ENCODE measurements around the gene FBLN1. TPM values are rescaled to one million over a fixed set of nuclear protein-coding genes. Genes with fewer than 3 reads are reported as not detected.

FBLN1 gene
- total RNA-seq, 4 donors from 2014 or later = 65.0 to 194 (median 136) TPM

GRCh38 chr22:45499746-45500145 lies 2.9 kb upstream of the FBLN1 start:
- no peak for TF ChIP-seq CTCF (IDR thresholded peaks at IDR 0.05; ENCODE audit: low read depth)

DNA sequence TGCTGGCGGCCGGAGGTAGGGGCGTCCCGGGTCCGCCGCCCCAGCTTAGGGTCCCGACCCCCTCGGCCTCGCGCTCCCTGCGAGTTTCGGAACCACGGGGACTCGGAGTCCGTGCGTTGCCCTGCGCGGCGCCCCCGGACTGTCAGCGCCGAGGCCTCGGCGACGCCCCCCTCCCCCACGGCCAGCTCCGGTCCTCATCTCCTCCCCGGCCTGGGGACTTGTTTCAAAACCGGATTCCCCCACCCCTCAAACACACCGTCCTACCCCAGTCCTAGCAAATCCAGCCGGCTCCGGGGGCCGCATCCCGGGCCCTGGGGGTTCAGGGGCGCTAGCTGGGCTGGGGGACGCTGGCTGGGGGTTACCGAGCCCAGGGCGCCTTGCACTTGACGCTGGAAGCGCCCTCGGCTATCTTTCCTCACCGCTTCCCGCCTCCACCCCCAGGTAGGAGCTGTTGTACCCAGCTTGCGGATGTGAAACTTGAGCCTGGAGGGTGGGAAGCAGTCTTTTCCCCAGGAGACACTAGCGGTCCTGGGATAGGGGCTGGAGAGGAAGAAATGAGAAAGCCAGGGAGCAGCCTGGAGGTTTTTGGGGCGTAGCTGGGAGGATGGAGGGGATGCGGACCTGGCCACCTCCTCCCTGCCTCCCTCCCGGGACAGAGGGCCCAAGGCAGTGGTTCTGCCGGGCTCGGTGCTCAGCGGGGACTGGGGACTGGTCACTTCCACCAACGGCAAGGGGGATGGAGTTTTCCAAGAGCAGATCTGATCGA lies 550 bp downstream of the FBLN1 start:
- TF ChIP-seq CTCF (IDR thresholded peaks at IDR 0.05; ENCODE audit: low read depth) = no peak

DNA sequence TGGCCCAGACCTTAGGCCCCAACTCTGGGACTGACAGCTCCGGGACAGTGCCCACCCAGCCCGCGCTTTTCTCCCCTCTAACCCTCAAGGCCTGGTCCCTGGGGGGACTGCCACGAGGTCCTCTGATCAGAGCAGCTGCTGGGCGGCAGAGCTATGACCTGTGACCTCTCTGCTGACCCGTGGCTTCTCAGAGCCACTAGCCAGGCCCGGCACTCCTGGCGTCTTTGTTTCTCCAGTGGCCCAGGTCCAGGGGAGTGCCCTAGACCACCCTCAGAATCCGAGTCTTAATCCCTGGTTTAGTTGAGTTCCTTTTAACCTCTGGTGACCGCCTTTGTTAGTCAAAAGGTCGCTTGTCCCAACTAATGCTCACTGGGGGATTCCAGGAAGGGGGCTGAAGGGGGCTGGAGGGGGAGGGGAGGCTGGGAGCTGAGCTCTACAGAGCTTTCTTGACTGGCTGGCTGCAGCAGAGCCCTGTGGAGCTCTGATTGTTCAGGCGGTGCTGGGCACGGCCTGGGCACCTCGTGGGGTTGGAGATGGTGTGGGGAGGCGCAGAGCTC lies 1.2 kb downstream of the FBLN1 start:
- TF ChIP-seq CTCF (IDR thresholded peaks at IDR 0.05; ENCODE audit: low read depth) = no peak

GRCh38 chr22:45504373-45505341 lies 2.0 kb downstream of the FBLN1 start:
- no peak for TF ChIP-seq CTCF (IDR thresholded peaks at IDR 0.05; ENCODE audit: low read depth)

GRCh38 chr22:45505991-45506747 lies 3.5 kb downstream of the FBLN1 start:
- TF ChIP-seq CTCF (IDR thresholded peaks at IDR 0.05; ENCODE audit: low read depth) = no peak

DNA sequence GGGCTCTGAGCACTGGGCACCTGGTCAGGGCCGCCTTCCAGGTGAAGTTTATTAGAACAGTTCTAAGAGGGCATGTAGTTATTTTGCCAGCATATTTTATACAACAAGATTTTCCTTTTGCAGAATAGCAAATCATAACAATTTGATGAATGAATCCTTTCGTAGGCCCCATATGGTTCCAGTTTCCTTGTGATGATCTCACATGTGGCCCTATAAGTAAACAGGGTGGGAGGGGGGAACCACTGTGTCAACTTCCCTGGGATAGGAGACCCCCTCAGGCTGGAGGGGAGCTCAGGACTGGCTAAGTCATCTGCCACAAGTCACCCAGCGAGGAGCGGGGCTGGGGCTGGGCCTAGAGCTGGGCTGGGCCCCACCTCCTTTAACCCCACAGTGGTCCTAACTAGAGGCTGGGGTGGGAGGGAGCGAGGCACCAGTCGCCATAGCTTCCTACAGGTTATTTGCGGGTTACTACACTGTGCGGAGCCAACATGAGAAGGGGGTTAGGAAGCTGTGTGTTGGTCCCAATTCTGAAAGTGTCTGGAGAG lies 4.2 kb downstream of the FBLN1 start:
- no peak for TF ChIP-seq CTCF (IDR thresholded peaks at IDR 0.05; ENCODE audit: low read depth)
